PFSK-1 (cell line): ENCODE results near the gene KIF11.

Experiments
- FOXP2 ChIP-seq: optimal IDR thresholded peaks from 2 replicates; pipeline ENCODE3; 2011; ENCODE audit warnings: borderline replicate concordance, control low read depth, inconsistent platforms; ENCODE audit not compliant: insufficient read depth; ENCODE audit errors: extremely low read length, extremely low read depth
- POLR2AphosphoS5 ChIP-seq: IDR thresholded peaks from 2 replicates; pipeline ENCODE4 v1.6.1; 2012; ENCODE audit warnings: low read depth, mild to moderate bottlenecking, control low read depth, low read length, moderate library complexity
- REST ChIP-seq, 2 experiments: IDR thresholded peaks; 2 replicates each; pipeline versions ENCODE4 v1.6.1 to v1.8.0; 2011 to 2012; ENCODE audit warnings: low read depth in 2 of 2, low read length in 2 of 2, control low read depth in 1 of 2, inconsistent platforms in 1 of 2, mild to moderate bottlenecking in 1 of 2, moderate library complexity in 1 of 2; ENCODE audit not compliant: insufficient read depth in 1 of 2
- SIN3A ChIP-seq: IDR thresholded peaks from 2 replicates; pipeline ENCODE4 v1.6.1; 2012; ENCODE audit warnings: mild to moderate bottlenecking, low read length, moderate library complexity, borderline replicate concordance; ENCODE audit not compliant: insufficient read depth
- TAF1 ChIP-seq: IDR thresholded peaks from 2 replicates; pipeline ENCODE4 v1.6.1; 2012; ENCODE audit warnings: low read length, control low read depth, borderline replicate concordance; ENCODE audit not compliant: insufficient read depth

Gene KIF11

GRCh38 chr10:92552310-92552709 is 40.6 kb upstream of the KIF11 start:
- TF ChIP-seq TAF1 = no peak
- no peak for TF ChIP-seq POLR2AphosphoS5
- TF ChIP-seq REST (IDR thresholded peaks at IDR 0.05; ENCODE audit: insufficient read depth in 1 of 2, low read depth in 2 of 2, low read length in 2 of 2) = no peak
- no peak for TF ChIP-seq SIN3A
- no peak for TF ChIP-seq FOXP2

GRCh38 chr10:92553959-92554358 is 39.0 kb upstream of the KIF11 start:
- TF ChIP-seq SIN3A (no peak), FOXP2 (no peak), POLR2AphosphoS5 (no peak), REST (IDR thresholded peaks at IDR 0.05; ENCODE audit: insufficient read depth in 1 of 2, low read depth in 2 of 2, low read length in 2 of 2) (no peak), TAF1 (no peak)

- TF ChIP-seq POLR2AphosphoS5 (no peak), TAF1 (no peak), SIN3A (no peak), FOXP2 (no peak), REST (IDR thresholded peaks at IDR 0.05; ENCODE audit: insufficient read depth in 1 of 2, low read depth in 2 of 2, low read length in 2 of 2) (no peak)
These were observed 33.9 kb upstream of the KIF11 start for GRCh38 chr10:92559046-92559445.

- TF ChIP-seq SIN3A = no peak
- TF ChIP-seq FOXP2 = no peak
- TF ChIP-seq POLR2AphosphoS5 = no peak
- no peak for TF ChIP-seq REST (IDR thresholded peaks at IDR 0.05; ENCODE audit: insufficient read depth in 1 of 2, low read depth in 2 of 2, low read length in 2 of 2)
- no peak for TF ChIP-seq TAF1
These were observed 30.5 kb upstream of the KIF11 start for GRCh38 chr10:92562424-92562823.

GRCh38 chr10:92567952-92568600 is 24.9 kb upstream of the KIF11 start:
- TF ChIP-seq SIN3A (no peak), TAF1 (no peak)
